ENCODE results near the gene FHIT. TPM values are rescaled to one million over a fixed set of nuclear protein-coding genes. Genes with fewer than 3 reads are reported as not detected.

Gene FHIT
- total RNA-seq, 4 donors from 2014 or later = 4.6 to 6.1 (median 5.7) TPM

DNA sequence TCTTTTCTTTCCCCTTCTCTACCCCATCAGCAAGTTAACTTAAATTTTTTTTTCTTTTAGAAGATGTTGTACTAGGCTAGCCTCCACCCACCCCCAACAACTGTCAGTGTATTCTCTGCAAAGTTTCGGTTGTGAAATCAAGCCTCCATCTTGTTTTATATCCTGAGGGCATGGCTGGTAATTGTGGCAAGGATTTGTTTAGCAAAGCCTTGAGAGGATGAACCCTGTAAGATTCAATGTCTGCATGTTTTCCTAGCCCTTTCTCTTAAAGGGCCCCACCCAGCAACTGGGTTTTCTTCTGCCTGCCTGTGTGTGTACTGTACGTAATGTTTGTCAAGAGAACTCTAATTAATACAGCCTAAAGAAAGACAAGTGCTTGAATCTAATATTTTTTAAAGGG is 475.3 kb downstream of the FHIT start:
- H3K36me3 ChIP-seq = no peaks in the 10 kb centered on the region
- no peak for DNase-seq (ENCODE audit: extremely low spot score)
- intact Hi-C loops (cut with DNase I) = no loop called here
- TF ChIP-seq, protein P1, sequence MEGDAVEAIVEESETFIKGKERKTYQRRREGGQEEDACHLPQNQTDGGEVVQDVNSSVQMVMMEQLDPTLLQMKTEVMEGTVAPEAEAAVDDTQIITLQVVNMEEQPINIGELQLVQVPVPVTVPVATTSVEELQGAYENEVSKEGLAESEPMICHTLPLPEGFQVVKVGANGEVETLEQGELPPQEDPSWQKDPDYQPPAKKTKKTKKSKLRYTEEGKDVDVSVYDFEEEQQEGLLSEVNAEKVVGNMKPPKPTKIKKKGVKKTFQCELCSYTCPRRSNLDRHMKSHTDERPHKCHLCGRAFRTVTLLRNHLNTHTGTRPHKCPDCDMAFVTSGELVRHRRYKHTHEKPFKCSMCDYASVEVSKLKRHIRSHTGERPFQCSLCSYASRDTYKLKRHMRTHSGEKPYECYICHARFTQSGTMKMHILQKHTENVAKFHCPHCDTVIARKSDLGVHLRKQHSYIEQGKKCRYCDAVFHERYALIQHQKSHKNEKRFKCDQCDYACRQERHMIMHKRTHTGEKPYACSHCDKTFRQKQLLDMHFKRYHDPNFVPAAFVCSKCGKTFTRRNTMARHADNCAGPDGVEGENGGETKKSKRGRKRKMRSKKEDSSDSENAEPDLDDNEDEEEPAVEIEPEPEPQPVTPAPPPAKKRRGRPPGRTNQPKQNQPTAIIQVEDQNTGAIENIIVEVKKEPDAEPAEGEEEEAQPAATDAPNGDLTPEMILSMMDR (IDR thresholded peaks at IDR 0.05) = no peak
- no peak for TF ChIP-seq EP300 (IDR thresholded peaks at IDR 0.05)
- H3K27ac ChIP-seq (replicated peaks in 1 of 4) = no peak overlapping the region
- no peaks in the 10 kb centered on the region for H3K27me3 ChIP-seq
- H3K4me1 ChIP-seq = no peaks in the 10 kb centered on the region
- H3K4me3 ChIP-seq = no peak overlapping the region
- WGBS = 96% methylated on average over 2 of the region's 2 CpGs
- peaks cover 0 to 19% (median 10%) of the 10 kb centered on the region in 4 donors for H3K9me3 ChIP-seq

DNA sequence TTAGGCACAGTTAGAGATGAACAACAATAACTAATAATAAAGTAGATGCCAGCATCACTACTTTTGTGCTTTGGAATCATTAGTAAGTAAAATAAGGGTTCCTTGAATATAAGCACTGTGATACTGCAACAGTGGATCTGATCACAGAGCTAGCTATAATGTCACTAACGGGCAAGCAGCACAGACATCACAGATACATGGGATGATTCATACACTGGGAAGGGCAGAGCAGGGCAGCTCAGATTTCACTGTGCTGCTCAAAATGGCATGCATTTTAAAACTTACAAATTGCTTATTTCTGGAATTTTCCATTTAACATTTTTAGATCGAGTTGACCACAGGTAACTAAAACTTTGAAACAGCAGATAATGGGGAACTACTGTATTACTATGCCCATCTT is 476.6 kb downstream of the FHIT start:
- Histone ChIP-seq H3K36me3 (no peaks in the 10 kb centered on the region), H3K4me3 (no peak overlapping the region), H3K4me1 (no peaks in the 10 kb centered on the region), H3K27ac (replicated peaks in 1 of 4) (no peak overlapping the region), H3K9me3 (peaks cover 0 to 11% (median 8%) of the 10 kb centered on the region in 4 donors), H3K27me3 (no peaks in the 10 kb centered on the region)
- intact Hi-C loops (cut with DNase I) = no loop called here
- no peak for DNase-seq (ENCODE audit: extremely low spot score)
- TF ChIP-seq, protein P1 (IDR thresholded peaks at IDR 0.05) = no peak
- TF ChIP-seq POLR2AphosphoS5 (IDR thresholded peaks at IDR 0.05) (no peak), EP300 (IDR thresholded peaks at IDR 0.05) (no peak)
- 92% methylated on average over 2 of the region's 2 CpGs for WGBS

DNA sequence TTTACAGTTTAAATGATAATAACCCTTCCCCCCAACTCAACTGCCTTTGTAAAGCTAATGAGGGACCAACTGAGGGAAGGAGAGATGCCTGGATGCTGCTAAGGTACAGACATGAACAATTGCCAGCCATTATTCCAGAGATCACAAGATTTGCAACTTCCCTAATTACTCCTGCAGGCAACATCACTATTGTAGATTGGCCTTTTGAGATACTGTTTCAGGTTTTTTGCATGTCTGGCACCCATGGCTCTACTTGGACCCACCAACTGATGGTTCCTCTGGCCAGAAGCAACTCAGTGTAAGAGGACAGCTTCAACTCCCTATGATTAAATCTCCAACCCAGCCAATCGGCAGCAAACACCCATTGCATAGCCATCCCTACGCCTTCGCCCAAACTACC is 478.7 kb downstream of the FHIT start:
- H3K9me3 ChIP-seq = peaks cover 0 to 11% (median 8%) of the 10 kb centered on the region in 4 donors
- TF ChIP-seq EP300 (IDR thresholded peaks at IDR 0.05) (no peak), POLR2A (IDR thresholded peaks at IDR 0.05; ENCODE audit: low read depth) (no peak), POLR2AphosphoS5 (IDR thresholded peaks at IDR 0.05) (no peak)
- TF ChIP-seq, protein P1 (IDR thresholded peaks at IDR 0.05) = no peak
- no peaks in the 10 kb centered on the region for H3K4me1 ChIP-seq
- no peak overlapping the region for H3K4me3 ChIP-seq
- H3K27ac ChIP-seq (replicated peaks in 1 of 4) = no peak overlapping the region
- no peak for DNase-seq (ENCODE audit: extremely low spot score)
- intact Hi-C loops (cut with DNase I) = no loop called here
- H3K36me3 ChIP-seq = no peaks in the 10 kb centered on the region
- H3K27me3 ChIP-seq = no peaks in the 10 kb centered on the region
- WGBS = 100% methylated on average over 3 of the region's 3 CpGs

DNA sequence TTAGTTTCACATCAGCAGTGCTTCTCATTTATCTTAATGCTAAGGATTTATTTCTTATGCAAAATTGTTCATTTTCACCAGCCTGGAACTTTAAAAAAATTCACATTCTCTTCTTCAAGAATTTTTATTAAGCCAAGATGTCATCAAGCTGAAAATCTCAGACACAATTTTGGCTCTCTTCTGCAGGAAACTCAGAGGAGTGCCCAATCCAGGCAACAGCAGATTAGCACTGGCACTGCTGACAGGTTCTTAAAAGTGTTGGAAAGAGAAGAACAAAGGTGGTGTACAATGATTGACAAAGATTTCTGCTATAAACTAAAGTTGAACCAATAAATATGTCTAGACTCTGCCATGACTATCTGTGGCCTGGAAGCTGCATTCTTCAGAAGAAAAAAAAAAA is 479.5 kb downstream of the FHIT start:
- Histone ChIP-seq H3K27ac (replicated peaks in 1 of 4) (no peak overlapping the region), H3K4me3 (no peak overlapping the region), H3K9me3 (peaks cover 0 to 11% (median 8%) of the 10 kb centered on the region in 4 donors), H3K27me3 (no peaks in the 10 kb centered on the region), H3K4me1 (no peaks in the 10 kb centered on the region), H3K36me3 (no peaks in the 10 kb centered on the region)
- intact Hi-C loops (cut with DNase I) = no loop called here
- DNase-seq (ENCODE audit: extremely low spot score) = no peak
- no peak for TF ChIP-seq POLR2AphosphoS5 (IDR thresholded peaks at IDR 0.05)
- TF ChIP-seq, protein P1 (IDR thresholded peaks at IDR 0.05) = no peak
- no peak for TF ChIP-seq POLR2A (IDR thresholded peaks at IDR 0.05; ENCODE audit: low read depth)
- TF ChIP-seq EP300 (IDR thresholded peaks at IDR 0.05) = no peak

DNA sequence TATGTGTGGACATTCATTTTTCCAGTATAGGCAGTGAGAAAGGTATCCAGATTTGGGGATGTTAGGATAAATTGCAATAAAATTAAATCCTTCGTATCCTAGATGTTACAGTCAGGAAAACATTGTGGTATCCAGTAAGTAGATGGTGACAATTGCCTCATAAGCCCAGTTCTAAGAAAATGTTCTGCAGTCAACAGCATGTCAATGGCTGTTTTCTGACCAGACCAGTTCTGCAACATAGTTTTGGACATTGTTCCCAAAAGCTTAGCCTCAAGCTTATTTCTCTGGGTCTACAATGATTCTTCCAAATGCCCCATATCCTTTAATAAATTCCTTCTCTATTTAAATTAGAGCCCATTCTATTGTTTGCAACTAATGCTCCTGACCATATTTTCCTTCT is 480.7 kb downstream of the FHIT start:
- TF ChIP-seq POLR2A (IDR thresholded peaks at IDR 0.05; ENCODE audit: low read depth) (no peak), EP300 (IDR thresholded peaks at IDR 0.05) (no peak), POLR2AphosphoS5 (IDR thresholded peaks at IDR 0.05) (no peak)
- TF ChIP-seq, protein P1 (IDR thresholded peaks at IDR 0.05) = no peak
- 88% methylated on average over 1 of the region's 1 CpG for whole genome bisulfite sequencing
- intact Hi-C loops (cut with DNase I) = no loop called here
- DNase-seq (ENCODE audit: extremely low spot score) = no peak
- Histone ChIP-seq H3K36me3 (no peaks in the 10 kb centered on the region), H3K4me1 (no peaks in the 10 kb centered on the region), H3K27me3 (no peaks in the 10 kb centered on the region), H3K27ac (replicated peaks in 1 of 4) (no peak overlapping the region), H3K9me3 (peaks cover 0 to 5% (median 5%) of the 10 kb centered on the region in 4 donors), H3K4me3 (no peak overlapping the region)

Data from esophagus muscularis mucosa (tissue), 4 donors.